Nephron progenitor cell (in vitro differentiated cells): ENCODE data around the gene ZNF26.
"Not testable (repeated sequence)": the region's sequence is repeated elsewhere in the genome, so short reads cannot be mapped to it uniquely, and the experiment has no call there.

ENCODE experiments used
- DNase-seq: peaks from one replicate; pipeline ENCODE4 v3.0.0; 2021
- H3K27ac Mint-ChIP-seq: 2 replicates; pipeline ENCODE4 v1.8.0; 2021; ENCODE audit warnings: mild to moderate bottlenecking, moderate library complexity, mixed read lengths
- H3K27me3 Mint-ChIP-seq: 2 replicates; pipeline ENCODE4 v1.8.0; 2021; ENCODE audit warnings: mild to moderate bottlenecking, low read depth, mixed read lengths; ENCODE audit not compliant: poor library complexity
- H3K36me3 Mint-ChIP-seq: 2 replicates; pipeline ENCODE4 v1.8.0; 2021; ENCODE audit warnings: low read depth, mixed read lengths
- H3K4me1 Mint-ChIP-seq: 2 replicates; pipeline ENCODE4 v1.8.0; 2021; ENCODE audit warnings: mixed read lengths
- H3K4me3 Mint-ChIP-seq: 2 replicates; pipeline ENCODE4 v1.8.0; 2021; ENCODE audit warnings: mild to moderate bottlenecking, moderate library complexity, mixed read lengths
- H3K9me3 Mint-ChIP-seq: 2 replicates; pipeline ENCODE4 v1.8.0; 2021; ENCODE audit warnings: mild to moderate bottlenecking, moderate library complexity, mixed read lengths
- TF ChIP-seq, protein P1 (sequence below): fragments of 200-600 bp; sonication (generic); IDR thresholded peaks from 2 replicates; pipeline ENCODE4 v1.5.0; 2021; ENCODE audit warnings: antibody characterized with exemption

ZNF26 gene, protein sequence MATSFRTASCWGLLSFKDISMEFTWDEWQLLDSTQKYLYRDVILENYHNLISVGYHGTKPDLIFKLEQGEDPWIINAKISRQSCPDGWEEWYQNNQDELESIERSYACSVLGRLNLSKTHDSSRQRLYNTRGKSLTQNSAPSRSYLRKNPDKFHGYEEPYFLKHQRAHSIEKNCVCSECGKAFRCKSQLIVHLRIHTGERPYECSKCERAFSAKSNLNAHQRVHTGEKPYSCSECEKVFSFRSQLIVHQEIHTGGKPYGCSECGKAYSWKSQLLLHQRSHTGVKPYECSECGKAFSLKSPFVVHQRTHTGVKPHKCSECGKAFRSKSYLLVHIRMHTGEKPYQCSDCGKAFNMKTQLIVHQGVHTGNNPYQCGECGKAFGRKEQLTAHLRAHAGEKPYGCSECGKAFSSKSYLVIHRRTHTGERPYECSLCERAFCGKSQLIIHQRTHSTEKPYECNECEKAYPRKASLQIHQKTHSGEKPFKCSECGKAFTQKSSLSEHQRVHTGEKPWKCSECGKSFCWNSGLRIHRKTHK

DNA sequence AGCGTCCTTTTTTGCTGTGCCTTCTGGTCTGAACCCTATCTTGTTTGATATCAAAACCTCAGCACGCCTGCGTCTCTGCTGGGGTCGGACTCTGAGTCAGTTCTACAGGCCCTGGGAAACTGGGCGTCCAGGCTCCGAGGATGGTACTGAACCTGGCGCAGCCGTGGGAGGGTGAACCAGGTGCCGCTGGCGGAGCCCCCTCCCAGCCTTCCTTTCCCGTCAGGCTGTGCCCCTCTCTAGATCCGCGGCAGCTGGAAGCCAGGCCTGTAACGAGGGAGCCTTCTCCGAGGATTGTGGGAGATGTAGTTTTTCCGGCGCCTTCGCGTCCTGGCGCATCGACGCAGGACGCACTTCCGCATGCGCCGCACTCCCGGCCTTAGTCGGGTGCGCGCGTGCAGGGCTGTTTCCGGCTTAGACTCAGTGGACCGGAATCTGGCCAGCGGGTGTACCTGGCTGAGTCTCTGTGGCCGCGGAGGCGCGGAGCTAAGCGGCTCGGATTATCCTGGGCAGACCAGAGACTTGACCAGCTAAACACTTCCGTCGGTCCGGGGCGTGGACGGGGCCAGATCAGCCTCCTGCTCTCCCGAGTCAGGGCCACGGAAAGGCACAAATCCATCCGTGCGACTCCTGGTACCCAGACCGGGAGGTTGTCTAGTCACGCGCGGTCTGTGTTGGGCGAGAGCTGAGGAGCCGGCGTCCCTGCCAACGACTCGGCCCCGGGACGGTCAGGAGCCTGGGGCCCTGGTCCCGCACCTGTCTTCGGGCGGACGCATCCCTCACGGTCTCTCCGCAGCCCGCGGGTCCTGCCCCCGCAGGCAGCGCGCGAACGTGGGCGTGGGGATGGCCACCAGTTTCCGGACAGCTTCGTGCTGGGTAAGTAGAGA is at the start of gene ZNF26:
Gene ZNF26, plus strand, starts transcription at position 367 of the 884 bp plus-strand sequence. Its CDS starts 474 bp downstream, at position 841.
- Mint-ChIP-seq H3K27me3 (peaks cover 5% of the 10 kb centered on the region), H3K9me3 (peaks cover 86% of the 10 kb centered on the region), H3K27ac (peak within 1 kb of the TSS; percentile 95), H3K36me3 (peaks cover 58% of the 10 kb centered on the region), H3K4me1 (peaks cover 18% of the 10 kb centered on the region), H3K4me3 (peak within 1 kb of the TSS; percentile 94)
- peak; percentile 83 for DNase-seq
- TF ChIP-seq, protein P1, sequence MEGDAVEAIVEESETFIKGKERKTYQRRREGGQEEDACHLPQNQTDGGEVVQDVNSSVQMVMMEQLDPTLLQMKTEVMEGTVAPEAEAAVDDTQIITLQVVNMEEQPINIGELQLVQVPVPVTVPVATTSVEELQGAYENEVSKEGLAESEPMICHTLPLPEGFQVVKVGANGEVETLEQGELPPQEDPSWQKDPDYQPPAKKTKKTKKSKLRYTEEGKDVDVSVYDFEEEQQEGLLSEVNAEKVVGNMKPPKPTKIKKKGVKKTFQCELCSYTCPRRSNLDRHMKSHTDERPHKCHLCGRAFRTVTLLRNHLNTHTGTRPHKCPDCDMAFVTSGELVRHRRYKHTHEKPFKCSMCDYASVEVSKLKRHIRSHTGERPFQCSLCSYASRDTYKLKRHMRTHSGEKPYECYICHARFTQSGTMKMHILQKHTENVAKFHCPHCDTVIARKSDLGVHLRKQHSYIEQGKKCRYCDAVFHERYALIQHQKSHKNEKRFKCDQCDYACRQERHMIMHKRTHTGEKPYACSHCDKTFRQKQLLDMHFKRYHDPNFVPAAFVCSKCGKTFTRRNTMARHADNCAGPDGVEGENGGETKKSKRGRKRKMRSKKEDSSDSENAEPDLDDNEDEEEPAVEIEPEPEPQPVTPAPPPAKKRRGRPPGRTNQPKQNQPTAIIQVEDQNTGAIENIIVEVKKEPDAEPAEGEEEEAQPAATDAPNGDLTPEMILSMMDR, result no peak

DNA sequence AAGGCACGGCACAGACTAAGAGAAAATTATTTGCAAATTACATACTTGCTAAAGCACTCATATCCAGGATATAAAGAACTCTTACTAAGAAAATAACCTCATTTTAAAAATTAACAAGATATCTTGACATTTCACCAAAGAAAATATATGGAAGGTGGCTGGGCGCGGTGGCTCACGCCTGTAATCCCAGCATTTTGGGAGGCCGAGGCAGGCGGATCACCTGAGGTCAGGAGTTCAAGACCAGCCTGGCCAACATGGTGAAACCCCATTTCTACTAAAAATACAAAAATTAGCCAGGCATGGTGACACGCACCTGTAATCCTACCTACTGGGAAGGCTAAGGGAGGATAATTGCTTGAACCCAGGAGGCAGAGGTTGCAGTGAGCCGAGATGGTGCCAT is 49.2 kb upstream of the ZNF26 start:
- H3K27ac Mint-ChIP-seq, DNase-seq, H3K4me3 Mint-ChIP-seq, H3K27me3 Mint-ChIP-seq, H3K4me1 Mint-ChIP-seq: not testable (repeated sequence)
- Mint-ChIP-seq H3K9me3 (peaks cover 64% of the 10 kb centered on the region), H3K36me3 (peaks cover 58% of the 10 kb centered on the region)

DNA sequence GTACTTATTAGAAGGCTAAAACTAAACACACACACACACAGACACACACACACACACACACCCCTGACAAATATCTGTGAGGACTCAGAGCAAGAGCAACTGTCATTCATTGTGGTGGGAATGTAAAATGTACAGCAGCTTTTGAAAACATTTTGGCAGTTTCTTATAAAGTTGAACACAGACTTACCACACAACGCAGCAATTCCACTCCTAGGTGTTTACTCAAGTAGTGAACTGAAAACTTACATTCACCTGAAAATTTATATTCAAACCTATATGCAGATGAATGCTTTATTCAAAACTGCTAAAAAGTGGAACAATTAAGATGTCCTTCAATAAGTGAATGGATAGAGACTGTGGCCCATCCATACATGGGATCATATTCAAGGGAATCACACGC is 48.7 kb upstream of the ZNF26 start:
- no peak overlapping the region for H3K27ac Mint-ChIP-seq
- TF ChIP-seq, protein P1, result no peak
- H3K4me3 Mint-ChIP-seq, result no peak overlapping the region
- peaks cover 8% of the 10 kb centered on the region for H3K27me3 Mint-ChIP-seq
- DNase-seq, result no peak
- H3K4me1 Mint-ChIP-seq, result no peaks in the 10 kb centered on the region
- peaks cover 58% of the 10 kb centered on the region for H3K9me3 Mint-ChIP-seq
- peaks cover 52% of the 10 kb centered on the region for H3K36me3 Mint-ChIP-seq

DNA sequence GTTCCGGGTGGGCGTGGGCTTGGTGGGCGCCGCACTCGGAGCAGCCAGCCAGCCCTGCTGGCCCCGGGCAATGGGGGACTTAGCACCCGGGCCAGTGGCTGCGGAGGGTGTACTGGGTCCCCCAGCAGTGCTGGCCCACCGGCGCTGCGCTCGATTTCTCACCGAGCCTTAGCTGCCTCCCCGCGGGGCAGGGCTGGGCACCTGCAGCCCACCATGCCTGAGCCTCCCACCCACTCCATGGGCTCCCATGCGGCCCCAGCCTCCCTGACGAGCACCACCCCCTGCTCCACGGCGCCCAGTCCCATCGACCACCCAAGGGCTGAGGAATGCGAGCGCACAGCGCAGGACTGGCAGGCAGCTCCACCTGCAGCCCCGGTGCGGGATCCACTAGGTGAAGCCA is 47.4 kb upstream of the ZNF26 start:
- H3K4me1 Mint-ChIP-seq, DNase-seq, H3K4me3 Mint-ChIP-seq, H3K27ac Mint-ChIP-seq, H3K27me3 Mint-ChIP-seq: not testable (repeated sequence)
- peaks cover 39% of the 10 kb centered on the region for H3K36me3 Mint-ChIP-seq
- peaks cover 45% of the 10 kb centered on the region for H3K9me3 Mint-ChIP-seq

DNA sequence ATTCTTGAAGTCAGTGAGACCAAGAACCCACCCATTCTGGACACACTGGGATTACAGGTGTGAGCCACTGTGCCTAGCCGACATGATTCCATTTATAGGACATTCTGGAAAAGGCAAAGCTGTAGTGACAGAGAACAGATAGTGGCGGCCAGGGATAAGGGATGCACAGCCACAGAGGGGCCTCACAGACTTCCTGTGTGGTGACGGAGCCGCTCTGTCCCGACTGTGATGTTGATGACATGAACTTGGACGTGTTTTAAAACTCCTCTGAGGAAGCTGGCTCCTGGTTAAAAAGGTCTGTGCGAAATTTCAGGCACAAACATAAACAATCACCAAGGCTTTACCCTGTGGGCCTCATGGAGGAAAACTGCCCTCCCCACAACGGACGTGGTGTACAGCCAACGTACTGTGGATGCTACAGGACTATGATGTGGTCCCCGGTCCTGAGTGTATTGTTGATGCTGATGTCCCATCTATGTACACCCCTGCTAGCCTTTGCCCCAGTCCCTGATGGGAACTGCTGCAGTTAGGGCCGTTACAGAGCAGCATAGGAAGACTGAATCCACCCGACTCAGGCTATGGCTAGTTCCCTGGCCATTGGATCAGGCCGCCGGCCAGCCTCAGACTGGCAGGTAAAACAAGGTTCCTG is 46.0 kb upstream of the ZNF26 start:
- Mint-ChIP-seq H3K27me3 (peaks cover 8% of the 10 kb centered on the region), H3K4me1 (no peaks in the 10 kb centered on the region), H3K9me3 (peaks cover 31% of the 10 kb centered on the region), H3K36me3 (peaks cover 25% of the 10 kb centered on the region), H3K27ac (no peak overlapping the region), H3K4me3 (no peak overlapping the region)
- TF ChIP-seq, protein P1, result no peak
- no peak for DNase-seq

DNA sequence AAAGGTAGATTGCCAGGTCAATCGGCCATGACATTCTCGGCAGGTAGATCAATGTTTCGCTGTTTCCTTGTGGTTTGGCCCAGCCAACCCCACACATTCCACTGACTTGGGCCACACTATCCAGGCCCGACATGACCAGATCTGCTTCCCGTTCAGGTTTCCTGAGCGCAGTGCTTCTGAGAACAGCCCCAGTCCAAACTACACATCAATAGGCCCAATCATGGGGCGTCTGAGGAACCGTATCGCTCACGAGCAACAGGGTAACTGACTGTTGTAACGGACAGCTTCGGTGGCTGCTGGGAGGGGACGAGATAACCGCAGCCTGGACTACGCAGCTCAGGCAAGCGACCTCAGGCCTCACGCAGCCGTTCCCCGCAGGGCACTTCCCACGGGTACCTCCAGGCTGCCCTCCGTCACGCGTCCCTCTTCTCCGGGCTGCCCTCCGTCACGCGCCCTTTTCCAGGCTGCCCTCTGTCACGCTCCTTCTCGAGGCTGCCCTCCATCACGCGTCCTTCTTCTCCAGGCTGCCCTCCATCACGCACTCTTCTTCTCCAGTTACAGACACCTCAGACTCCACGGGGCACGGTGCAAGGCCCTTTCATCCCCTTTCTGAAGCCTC is 44.7 kb upstream of the ZNF26 start:
- H3K27ac Mint-ChIP-seq, result no peak overlapping the region

More for the DNA sequence above, 44.7 kb upstream of the ZNF26 start:
- TF ChIP-seq, protein P1, result no peak
- H3K4me3 Mint-ChIP-seq, result no peak overlapping the region
- H3K27me3 Mint-ChIP-seq, result peaks cover 4% of the 10 kb centered on the region
- H3K9me3 Mint-ChIP-seq, result peaks cover 20% of the 10 kb centered on the region
- peaks cover 15% of the 10 kb centered on the region for H3K36me3 Mint-ChIP-seq
- no peaks in the 10 kb centered on the region for H3K4me1 Mint-ChIP-seq
- no peak for DNase-seq
